ENCODE measurements around the gene NUP210L. TPM values are rescaled to one million over a fixed set of nuclear protein-coding genes. Genes with fewer than 3 reads are reported as not detected.

The NUP210L gene
- total RNA-seq, 6 experiments from 2014 or later: not detected

- Mint-ChIP-seq H3K4me3 (no peak overlapping the region), H3K4me1 (ENCODE audit: low read depth) (peaks cover 35% of the 10 kb centered on the region)
- no peak for DNase-seq
Observed at GRCh38 chr1:153970346-153970745, 184.5 kb downstream of the NUP210L start.

GRCh38 chr1:153968972-153969371 lies 185.9 kb downstream of the NUP210L start:
- Mint-ChIP-seq H3K36me3 (ENCODE audit: low read depth) (peaks cover under 1% of the 10 kb centered on the region; the same call in 1 of the 2 replicates), H3K4me3 (no peak overlapping the region; the same call in 1 of the 2 replicates), H3K27me3 (ENCODE audit: insufficient read depth) (peaks cover 3% of the 10 kb centered on the region; the same call in 1 of the 2 replicates), H3K4me1 (ENCODE audit: low read depth) (peaks cover 42% of the 10 kb centered on the region), H3K9me3 (no peaks in the 10 kb centered on the region), H3K27ac (no peak overlapping the region)
- TF ChIP-seq CTCF (IDR thresholded peaks at IDR 0.05): no peak
- no peak for DNase-seq

More at GRCh38 chr1:153970346-153970745, 184.5 kb downstream of the NUP210L start:
- no peak overlapping the region for H3K27ac Mint-ChIP-seq
- H3K27me3 Mint-ChIP-seq (ENCODE audit: insufficient read depth): peaks cover 3% of the 10 kb centered on the region; the same call in 1 of the 2 replicates
- H3K9me3 Mint-ChIP-seq: no peaks in the 10 kb centered on the region
- no peak for TF ChIP-seq CTCF (IDR thresholded peaks at IDR 0.05)
- peaks cover 10% of the 10 kb centered on the region; the same call in 1 of the 2 replicates for H3K36me3 Mint-ChIP-seq (ENCODE audit: low read depth)

- DNase-seq: no peak
- Mint-ChIP-seq H3K36me3 (ENCODE audit: low read depth) (no peaks in the 10 kb centered on the region; the same call in 1 of the 2 replicates), H3K27me3 (ENCODE audit: insufficient read depth) (peaks cover 6% of the 10 kb centered on the region; the same call in 1 of the 2 replicates), H3K27ac (peak overlapping the region; percentile 95; the same call in 1 of the 2 replicates), H3K4me1 (ENCODE audit: low read depth) (peaks cover 48% of the 10 kb centered on the region), H3K4me3 (peak overlapping the region; percentile 91), H3K9me3 (no peaks in the 10 kb centered on the region)
- no peak for TF ChIP-seq CTCF (IDR thresholded peaks at IDR 0.05)
Observed at GRCh38 chr1:153968408-153968807, 186.5 kb downstream of the NUP210L start.

GRCh38 chr1:153968000-153968363 lies 186.9 kb downstream of the NUP210L start:
- no peak for DNase-seq
- H3K4me3 Mint-ChIP-seq: peak overlapping the region; percentile 91

GRCh38 chr1:153967107-153967999 lies 187.5 kb downstream of the NUP210L start, which contains the start of gene CREB3L4:
Gene CREB3L4 (plus strand): TSS chr1:153967902. CDS start chr1:153968526, 624 bp downstream.
- peak; percentile 74 for TF ChIP-seq CTCF (IDR thresholded peaks at IDR 0.05)
- peak within 1 kb of the TSS; percentile 91 for H3K4me3 Mint-ChIP-seq
- H3K9me3 Mint-ChIP-seq: no peaks in the 10 kb centered on the region
- DNase-seq: peak; percentile 94
- H3K4me1 Mint-ChIP-seq (ENCODE audit: low read depth): peaks cover 57% of the 10 kb centered on the region
- H3K27ac Mint-ChIP-seq: peak within 1 kb of the TSS; percentile 95
- H3K27me3 Mint-ChIP-seq (ENCODE audit: insufficient read depth): 0 out of 2 replicates have a peak, but pooled peaks cover 3% of the 10 kb centered on the region
- H3K36me3 Mint-ChIP-seq (ENCODE audit: low read depth): no peaks in the 10 kb centered on the region; the same call in 1 of the 2 replicates

More at GRCh38 chr1:153968000-153968363, 186.9 kb downstream of the NUP210L start:
- no peaks in the 10 kb centered on the region for H3K9me3 Mint-ChIP-seq
- H3K36me3 Mint-ChIP-seq (ENCODE audit: low read depth): no peaks in the 10 kb centered on the region; the same call in 1 of the 2 replicates
- TF ChIP-seq CTCF (IDR thresholded peaks at IDR 0.05): peak; percentile 40; the same call in 1 of the 2 replicates
- H3K4me1 Mint-ChIP-seq (ENCODE audit: low read depth): peaks cover 50% of the 10 kb centered on the region
- peaks cover 6% of the 10 kb centered on the region; the same call in 1 of the 2 replicates for H3K27me3 Mint-ChIP-seq (ENCODE audit: insufficient read depth)
- peak overlapping the region; percentile 95 for H3K27ac Mint-ChIP-seq

Measured in HFFc6 (cell line).